GM18505 (cell line): ENCODE data around the gene CHAT.

Source experiments
- ATAC-seq: cut with Tn5 transposase; IDR thresholded peaks from one replicate; pipeline ENCODE4 v1.9.1; 2021; ENCODE audit not compliant: unreplicated experiment
- POLR2A ChIP-seq: IDR thresholded peaks from 4 replicates; pipeline ENCODE4 v1.6.1; 2011; ENCODE audit warnings: borderline replicate concordance; ENCODE audit not compliant: insufficient read depth, insufficient read length; ENCODE audit errors: extremely low read depth

CHAT gene

GRCh38 chr10:49643241-49644034 is 29.6 kb downstream of the CHAT start:
- TF ChIP-seq POLR2A, result no peak
- ATAC-seq, result no peak

GRCh38 chr10:49644035-49644646 is 30.3 kb downstream of the CHAT start:
- TF ChIP-seq POLR2A, result no peak
- ATAC-seq, result no peak

- TF ChIP-seq POLR2A, result no peak
- no peak for ATAC-seq
Measured at GRCh38 chr10:49645417-49645816, 31.6 kb downstream of the CHAT start.

GRCh38 chr10:49645871-49646870 is 32.3 kb downstream of the CHAT start:
- TF ChIP-seq POLR2A, result no peak
- no peak for ATAC-seq

GRCh38 chr10:49647554-49647953 is 33.7 kb downstream of the CHAT start:
- no peak for ATAC-seq
- no peak for TF ChIP-seq POLR2A

- no peak for TF ChIP-seq POLR2A
- ATAC-seq, result no peak
Measured at GRCh38 chr10:49647985-49648795, 34.4 kb downstream of the CHAT start.

- ATAC-seq, result no peak
- no peak for TF ChIP-seq POLR2A
Measured at GRCh38 chr10:49649294-49649693, 35.5 kb downstream of the CHAT start.

GRCh38 chr10:49649936-49650723 is 36.3 kb downstream of the CHAT start:
- TF ChIP-seq POLR2A, result no peak
- ATAC-seq, result no peak

- ATAC-seq, result no peak
- no peak for TF ChIP-seq POLR2A
Measured at GRCh38 chr10:49650724-49651034, 36.8 kb downstream of the CHAT start.

- no peak for TF ChIP-seq POLR2A
- ATAC-seq, result no peak
Measured at GRCh38 chr10:49651039-49651835, 37.4 kb downstream of the CHAT start.

- ATAC-seq, result no peak
- no peak for TF ChIP-seq POLR2A
Measured at GRCh38 chr10:49651917-49652316, 38.1 kb downstream of the CHAT start.
